Bronchial epithelial cell (primary cell): Measurements from ENCODE around the gene TUT7. TPM values are rescaled to one million over a fixed set of nuclear protein-coding genes. Genes with fewer than 3 reads are reported as not detected.

Source experiments
- DNase-seq: peaks from one replicate; pipeline ENCODE4 v3.0.0-alpha.2; 2010; ENCODE audit warnings: low read depth
- FAIRE-seq: peaks from 2 replicates; lab custom pipeline; 2011; peaks lifted over from hg19 to GRCh38; lab: Jason Lieb, UNC
- H3K27me3 ChIP-seq: 2 replicates; pipeline ENCODE4 v1.5.1; 2011; ENCODE audit warnings: low read length; ENCODE audit not compliant: control insufficient read depth, insufficient read depth
- H3K36me3 ChIP-seq: 2 replicates; pipeline ENCODE4 v1.5.1; 2011; ENCODE audit warnings: low read length; ENCODE audit not compliant: control insufficient read depth, insufficient read depth
- H3K4me3 ChIP-seq: 2 replicates; pipeline ENCODE4 v1.5.1; 2011; ENCODE audit warnings: mild to moderate bottlenecking, low read depth, low read length, control low read depth
- CTCF ChIP-seq: IDR thresholded peaks from 2 replicates; pipeline ENCODE4 v1.5.1; 2011; ENCODE audit warnings: mild to moderate bottlenecking, moderate library complexity, low read length, control low read depth, inconsistent platforms; ENCODE audit not compliant: insufficient read depth, severe bottlenecking
- total RNA-seq: library from RNA; depleted of rRNA; stranded (reverse); fragments of >200 nt; gene quantifications from 2 replicates; pipeline ENCODE4 v1.2.1, GENCODE V29; 2014

TUT7 gene
- total RNA-seq, 1 donor from 2014 or later = 24.7 TPM

GRCh38 chr9:86359151-86359879, 5.1 kb upstream of the TUT7 start:
- no peaks in the 10 kb centered on the region for H3K36me3 ChIP-seq
- FAIRE-seq (no peak), DNase-seq (no peak)
- H3K4me3 ChIP-seq = no peak overlapping the region
- no peaks in the 10 kb centered on the region for H3K27me3 ChIP-seq
- no peak for TF ChIP-seq CTCF

DNA sequence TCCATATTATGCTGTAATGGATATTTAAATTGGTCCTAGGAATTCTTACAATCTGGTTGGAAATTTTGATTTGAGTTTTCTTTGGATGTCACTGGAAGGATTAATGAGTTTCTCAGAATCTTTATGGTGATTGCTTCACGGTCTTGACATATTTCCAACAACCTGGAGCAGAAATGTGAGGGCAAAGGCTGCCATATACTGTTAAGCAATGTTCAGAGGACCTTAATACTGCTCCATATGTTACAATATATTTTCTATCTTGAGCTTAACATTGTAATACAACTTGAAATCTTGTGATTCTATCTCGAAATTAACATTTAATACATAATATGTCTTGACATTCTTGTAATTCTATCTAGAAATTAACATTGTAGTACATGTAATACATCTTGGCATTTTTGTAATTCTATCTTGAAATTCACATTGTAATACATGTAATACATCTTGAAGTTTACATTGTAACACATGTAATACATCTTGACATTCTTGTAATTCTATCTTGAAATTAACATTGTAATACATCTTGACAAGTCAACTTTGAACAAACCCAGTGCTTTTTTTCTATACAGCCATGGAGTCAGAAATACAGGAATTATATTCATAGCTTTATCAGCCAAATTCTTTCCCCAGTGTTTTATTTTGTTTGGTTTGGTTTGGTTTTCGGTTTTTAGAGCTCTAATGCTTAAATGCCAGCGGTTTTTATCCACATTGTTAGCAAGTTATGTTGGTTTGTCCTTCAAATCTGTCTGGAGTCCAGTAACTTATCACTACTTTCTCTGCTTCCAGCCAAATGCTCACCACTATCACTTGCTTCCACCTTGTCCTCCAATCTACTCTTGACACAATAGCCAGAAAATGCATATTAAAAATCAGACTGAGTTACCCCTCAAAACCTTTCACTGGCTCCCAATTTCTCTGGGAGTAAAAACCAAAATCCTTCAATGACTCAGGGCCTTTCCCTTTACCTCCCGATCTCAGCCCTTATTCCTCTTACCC, 3.0 kb upstream of the TUT7 start:
- no peak overlapping the region for H3K4me3 ChIP-seq
- no peaks in the 10 kb centered on the region for H3K36me3 ChIP-seq
- DNase-seq (no peak), FAIRE-seq (no peak)
- no peak for TF ChIP-seq CTCF
- no peaks in the 10 kb centered on the region for H3K27me3 ChIP-seq

DNA sequence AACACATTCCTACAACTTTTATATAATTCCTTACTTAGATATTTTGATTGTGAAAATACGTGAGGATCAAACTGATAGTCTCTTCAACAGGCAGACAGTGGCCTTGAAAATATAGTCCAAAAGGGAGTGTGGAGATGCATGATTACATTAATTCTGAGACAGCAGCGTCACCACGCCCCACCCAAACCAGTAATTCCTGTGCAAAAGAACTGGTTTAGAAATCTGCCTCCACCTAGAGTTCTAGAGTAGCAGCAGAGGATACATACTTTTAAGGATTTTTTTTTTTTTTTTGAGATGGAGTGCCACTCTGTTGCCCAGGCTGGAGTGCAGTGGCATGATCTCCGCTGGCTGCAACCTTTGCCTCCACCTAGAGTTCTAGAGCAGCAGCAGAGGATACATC, 1.6 kb upstream of the TUT7 start:
- peak; percentile 68 for DNase-seq
- no peaks in the 10 kb centered on the region for H3K27me3 ChIP-seq
- no peak overlapping the region for H3K4me3 ChIP-seq
- TF ChIP-seq CTCF = no peak
- peaks cover 2% of the 10 kb centered on the region for H3K36me3 ChIP-seq
- FAIRE-seq = no peak

GRCh38 chr9:86354818-86355309, 654 bp upstream of the TUT7 start:
- DNase-seq = no peak
- TF ChIP-seq CTCF = no peak
- FAIRE-seq = no peak
- Histone ChIP-seq H3K36me3 (peaks cover 2% of the 10 kb centered on the region), H3K4me3 (peak overlapping the region; percentile 97), H3K27me3 (no peaks in the 10 kb centered on the region)

DNA sequence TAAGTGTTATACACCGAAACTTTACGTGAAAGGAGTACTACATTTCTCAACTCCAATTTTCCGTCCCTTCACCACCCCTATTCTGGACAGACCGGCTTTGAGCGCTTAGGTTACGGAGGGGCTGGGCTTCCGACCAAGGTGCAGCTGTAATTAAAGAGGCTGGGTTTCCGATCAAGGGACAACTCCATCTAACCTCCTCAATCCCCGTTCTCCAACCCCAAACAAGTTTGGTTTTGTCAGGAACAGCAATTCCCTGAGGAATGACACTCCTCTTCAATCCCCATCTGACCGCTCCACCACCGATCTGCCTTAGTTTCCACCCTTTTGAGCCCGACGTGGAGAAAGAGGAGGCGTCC, 577 bp downstream of the TUT7 start:
- DNase-seq (peak; percentile 58), FAIRE-seq (no peak)
- H3K27me3 ChIP-seq = no peaks in the 10 kb centered on the region
- TF ChIP-seq CTCF = no peak
- H3K4me3 ChIP-seq = peak overlapping the region; percentile 97
- peaks cover 2% of the 10 kb centered on the region for H3K36me3 ChIP-seq
